ENCODE data around the gene PDLIM7. TPM values are rescaled to one million over a fixed set of nuclear protein-coding genes. Genes with fewer than 3 reads are reported as not detected.

Gene PDLIM7
- total and polyA plus RNA-seq, 2 donors (not counting 3 experiments of a cell fraction or from before 2014, with no cell fraction given) = 314 to 318 TPM

DNA sequence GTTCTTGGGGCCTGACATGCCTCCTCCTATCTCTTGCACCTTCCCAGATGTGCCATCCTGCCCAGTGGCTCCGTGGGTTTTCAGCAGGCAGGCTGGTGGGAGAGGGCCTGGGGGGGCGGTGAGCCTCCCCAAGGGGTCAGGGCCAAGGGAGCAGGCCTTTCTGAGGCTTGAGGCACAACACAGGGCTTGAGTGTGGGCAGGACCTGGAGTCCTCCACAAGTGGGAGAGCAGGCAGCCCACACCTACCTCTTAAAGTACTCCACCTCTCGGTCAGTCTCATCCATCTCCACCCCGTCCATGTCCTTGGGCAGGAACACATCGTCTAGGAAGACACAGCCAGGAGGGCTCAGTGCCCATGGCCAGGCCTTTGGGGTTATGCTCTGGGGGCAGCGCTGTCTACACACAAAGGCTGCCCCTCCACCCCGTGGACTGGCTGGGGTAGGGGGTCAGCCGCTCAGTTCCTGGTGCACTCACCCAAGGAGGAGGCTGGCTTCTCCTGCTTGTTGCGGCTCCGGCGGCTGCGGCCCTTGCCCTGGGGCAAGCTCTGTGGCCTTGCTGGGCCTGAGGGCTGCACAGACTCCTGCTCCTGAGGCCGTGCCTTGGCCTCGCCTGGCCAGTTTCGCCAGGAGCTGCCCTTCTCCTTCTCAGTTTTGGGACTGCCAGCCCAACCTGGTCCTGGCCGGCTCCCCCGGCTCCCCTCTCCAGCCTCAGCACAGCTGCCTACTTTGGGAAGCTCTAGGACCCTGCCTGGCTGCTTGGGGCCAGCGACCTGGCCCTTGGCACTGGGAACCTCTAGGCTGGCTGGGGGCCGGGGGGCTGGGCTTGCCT, 26.5 kb upstream of the PDLIM7 start:
- dilution Hi-C loops (cut with MboI; ENCODE audit: extremely low pct_ligation_motif_present, low sequenced_read_pairs) (no loop called here), intact Hi-C loops (cut with micrococcal nuclease) (no loop called here)
- H3K9me3 ChIP-seq (replicated peaks; ENCODE audit: control insufficient read depth, insufficient read depth, low read length) = no peaks in the 10 kb centered on the region
- no peak overlapping the region for H3K4me3 ChIP-seq (replicated peaks in 1 of 3; ENCODE audit: insufficient read depth in 1 of 3, low read depth in 1 of 3, low read length in 3 of 3)
- TF ChIP-seq FOS (IDR thresholded peaks at IDR 0.05; ENCODE audit: borderline replicate concordance, insufficient read depth, low read length) (no peak), POLR2A (IDR thresholded peaks at IDR 0.05; ENCODE audit: low read depth, low read length) (no peak)
- ChIA-PET CTCF (interaction anchor here (0.7 to 1.2 kb wide), 2 partner anchors 10 to 23 kb away, joined by 3 to 4 read pairs; no protein-coding TSS in a partner anchor), POLR2A (no interaction called here)
- peaks cover 6 to 58% of the 10 kb centered on the region in 2 experiments for H3K36me3 ChIP-seq (ENCODE audit: control insufficient read depth in 2 of 2, extremely low read depth in 1 of 2, insufficient read depth in 2 of 2, low read length in 2 of 2)
- H3K9me1 ChIP-seq (replicated peaks; ENCODE audit: control insufficient read depth, extremely low read depth, insufficient read depth, low read length) = no peaks in the 10 kb centered on the region
- BruUV-seq (replicated peaks) = no TSS peak
- H3K4me1 ChIP-seq (ENCODE audit: control insufficient read depth, extremely low read depth, insufficient read depth, low read length) = peaks cover under 1% of the 10 kb centered on the region
- no peak overlapping the region for H3K27ac ChIP-seq (ENCODE audit: insufficient read depth, low read depth, low read length)
- H3K4me2 ChIP-seq (ENCODE audit: insufficient read depth, low read length) = no peak overlapping the region
- H3K27me3 ChIP-seq (ENCODE audit: control insufficient read depth in 2 of 2, insufficient read depth in 2 of 2, low read length in 2 of 2) = no peaks in the 10 kb centered on the region
- H3K9ac ChIP-seq (replicated peaks; ENCODE audit: extremely low read depth, insufficient read depth, low read length) = no peak overlapping the region
- DNase-seq (ENCODE audit: low read depth, low spot score) (no peak), FAIRE-seq (no peak)
- no peak overlapping the region for H2AFZ ChIP-seq (ENCODE audit: low read depth, low read length)
- H3K79me2 ChIP-seq (ENCODE audit: control insufficient read depth, insufficient read depth, low read length) = no peaks in the 10 kb centered on the region
- H4K20me1 ChIP-seq (replicated peaks; ENCODE audit: control insufficient read depth, extremely low read depth, insufficient read depth, low read length) = no peaks in the 10 kb centered on the region

DNA sequence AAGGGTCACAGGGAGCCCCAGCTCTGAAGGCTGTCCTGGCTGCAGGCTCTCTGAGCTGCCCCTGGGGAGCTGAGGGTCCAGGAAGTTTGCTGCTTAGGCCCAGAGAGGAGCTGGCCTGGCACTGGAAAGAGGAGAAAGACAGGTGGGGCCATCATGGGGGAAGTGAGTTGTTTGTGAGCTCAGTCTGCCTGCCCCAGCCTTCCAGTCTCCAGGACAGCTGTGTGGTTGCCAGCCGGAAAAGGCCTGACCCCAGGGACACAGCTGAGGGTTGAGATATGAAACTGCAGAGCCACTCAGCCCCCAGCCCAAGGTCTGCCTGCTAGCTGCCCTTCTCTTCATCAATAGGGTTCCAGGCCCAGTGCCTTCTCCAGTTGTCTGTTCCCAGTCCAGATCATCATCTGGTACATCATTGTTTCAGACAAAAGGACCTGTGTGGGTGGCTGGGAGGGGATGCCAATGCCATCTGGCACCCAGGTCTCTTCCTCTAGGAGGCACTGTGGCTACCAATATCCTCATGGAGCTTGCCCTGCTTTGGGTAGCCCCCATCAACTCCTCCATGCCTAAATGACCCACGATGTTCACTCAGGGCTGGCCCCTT, 23.6 kb upstream of the PDLIM7 start:
- Histone ChIP-seq H3K9ac (replicated peaks; ENCODE audit: extremely low read depth, insufficient read depth, low read length) (no peak overlapping the region), H3K79me2 (ENCODE audit: control insufficient read depth, insufficient read depth, low read length) (peaks cover 4% of the 10 kb centered on the region), H3K4me2 (ENCODE audit: insufficient read depth, low read length) (no peak overlapping the region), H2AFZ (ENCODE audit: low read depth, low read length) (no peak overlapping the region), H3K27me3 (ENCODE audit: control insufficient read depth in 2 of 2, insufficient read depth in 2 of 2, low read length in 2 of 2) (no peaks in the 10 kb centered on the region), H3K9me3 (replicated peaks; ENCODE audit: control insufficient read depth, insufficient read depth, low read length) (no peaks in the 10 kb centered on the region), H3K36me3 (ENCODE audit: control insufficient read depth in 2 of 2, extremely low read depth in 1 of 2, insufficient read depth in 2 of 2, low read length in 2 of 2) (peaks cover 6 to 39% of the 10 kb centered on the region in 2 experiments), H3K4me1 (ENCODE audit: control insufficient read depth, extremely low read depth, insufficient read depth, low read length) (peaks cover 4% of the 10 kb centered on the region), H3K4me3 (replicated peaks in 1 of 3; ENCODE audit: insufficient read depth in 1 of 3, low read depth in 1 of 3, low read length in 3 of 3) (no peak overlapping the region), H3K9me1 (replicated peaks; ENCODE audit: control insufficient read depth, extremely low read depth, insufficient read depth, low read length) (no peaks in the 10 kb centered on the region), H3K27ac (ENCODE audit: insufficient read depth, low read depth, low read length) (no peak overlapping the region), H4K20me1 (replicated peaks; ENCODE audit: control insufficient read depth, extremely low read depth, insufficient read depth, low read length) (no peaks in the 10 kb centered on the region)
- intact Hi-C loops (cut with micrococcal nuclease) (no loop called here), dilution Hi-C loops (cut with MboI; ENCODE audit: extremely low pct_ligation_motif_present, low sequenced_read_pairs) (no loop called here)
- DNase-seq (ENCODE audit: low read depth, low spot score) (no peak), FAIRE-seq (no peak)
- CTCF ChIA-PET = no interaction called here
- POLR2A ChIA-PET = no interaction called here
- BruUV-seq (replicated peaks) = no TSS peak
- no peak for TF ChIP-seq FOS (IDR thresholded peaks at IDR 0.05; ENCODE audit: borderline replicate concordance, insufficient read depth, low read length)
- TF ChIP-seq EZH2 (IDR thresholded peaks at IDR 0.05; ENCODE audit: borderline replicate concordance, low read depth, low read length, severe bottlenecking) = no peak
- TF ChIP-seq GATA2 (IDR thresholded peaks at IDR 0.05; ENCODE audit: insufficient read depth, insufficient read length, low read depth, low read length) = no peak
- no peak for TF ChIP-seq POLR2AphosphoS5 (IDR thresholded peaks at IDR 0.05; ENCODE audit: insufficient read depth, low read depth, low read length)
- TF ChIP-seq MAX (IDR thresholded peaks at IDR 0.05; ENCODE audit: insufficient read depth, insufficient read length) = no peak
- TF ChIP-seq MYC (IDR thresholded peaks at IDR 0.05; ENCODE audit: low read depth, low read length) = no peak
- no peak for TF ChIP-seq CTCF (IDR thresholded peaks at IDR 0.05; ENCODE audit: extremely low read depth in 1 of 2, insufficient read depth in 1 of 2, low read depth in 1 of 2, low read length in 2 of 2)
- no peak for TF ChIP-seq POLR2A (IDR thresholded peaks at IDR 0.05; ENCODE audit: low read depth, low read length)
- TF ChIP-seq JUN (IDR thresholded peaks at IDR 0.05; ENCODE audit: borderline replicate concordance, insufficient read depth, insufficient read length, low read depth) = no peak
